ENCODE measurements around the gene PTTG1.

Gene PTTG1

DNA sequence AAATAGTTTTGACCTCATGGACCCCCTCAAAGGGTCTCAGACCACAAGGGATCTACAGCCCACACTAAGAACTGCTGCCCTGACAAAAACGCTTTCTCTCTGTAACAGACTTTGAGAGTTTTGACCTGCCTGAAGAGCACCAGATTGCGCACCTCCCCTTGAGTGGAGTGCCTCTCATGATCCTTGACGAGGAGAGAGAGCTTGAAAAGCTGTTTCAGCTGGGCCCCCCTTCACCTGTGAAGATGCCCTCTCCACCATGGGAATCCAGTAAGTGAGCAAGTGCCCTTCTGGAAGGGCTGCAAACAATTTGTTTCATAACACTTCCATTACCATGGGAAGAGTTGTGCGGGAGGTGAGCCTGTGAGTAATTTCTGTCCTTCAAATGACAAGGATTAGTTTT lies 6.0 kb downstream of the PTTG1 start:
- TF ChIP-seq SIN3A (IDR thresholded peaks at IDR 0.05; ENCODE audit: borderline replicate concordance, insufficient read depth, low read length) (no peak), FOXP2 (optimal IDR thresholded peaks at IDR 0.05; ENCODE audit: borderline replicate concordance, extremely low read depth, extremely low read length, insufficient read depth) (no peak), TAF1 (IDR thresholded peaks at IDR 0.05; ENCODE audit: borderline replicate concordance, insufficient read depth, low read length) (no peak), POLR2AphosphoS5 (IDR thresholded peaks at IDR 0.05; ENCODE audit: low read depth, low read length) (no peak)
- TF ChIP-seq, protein P1, sequence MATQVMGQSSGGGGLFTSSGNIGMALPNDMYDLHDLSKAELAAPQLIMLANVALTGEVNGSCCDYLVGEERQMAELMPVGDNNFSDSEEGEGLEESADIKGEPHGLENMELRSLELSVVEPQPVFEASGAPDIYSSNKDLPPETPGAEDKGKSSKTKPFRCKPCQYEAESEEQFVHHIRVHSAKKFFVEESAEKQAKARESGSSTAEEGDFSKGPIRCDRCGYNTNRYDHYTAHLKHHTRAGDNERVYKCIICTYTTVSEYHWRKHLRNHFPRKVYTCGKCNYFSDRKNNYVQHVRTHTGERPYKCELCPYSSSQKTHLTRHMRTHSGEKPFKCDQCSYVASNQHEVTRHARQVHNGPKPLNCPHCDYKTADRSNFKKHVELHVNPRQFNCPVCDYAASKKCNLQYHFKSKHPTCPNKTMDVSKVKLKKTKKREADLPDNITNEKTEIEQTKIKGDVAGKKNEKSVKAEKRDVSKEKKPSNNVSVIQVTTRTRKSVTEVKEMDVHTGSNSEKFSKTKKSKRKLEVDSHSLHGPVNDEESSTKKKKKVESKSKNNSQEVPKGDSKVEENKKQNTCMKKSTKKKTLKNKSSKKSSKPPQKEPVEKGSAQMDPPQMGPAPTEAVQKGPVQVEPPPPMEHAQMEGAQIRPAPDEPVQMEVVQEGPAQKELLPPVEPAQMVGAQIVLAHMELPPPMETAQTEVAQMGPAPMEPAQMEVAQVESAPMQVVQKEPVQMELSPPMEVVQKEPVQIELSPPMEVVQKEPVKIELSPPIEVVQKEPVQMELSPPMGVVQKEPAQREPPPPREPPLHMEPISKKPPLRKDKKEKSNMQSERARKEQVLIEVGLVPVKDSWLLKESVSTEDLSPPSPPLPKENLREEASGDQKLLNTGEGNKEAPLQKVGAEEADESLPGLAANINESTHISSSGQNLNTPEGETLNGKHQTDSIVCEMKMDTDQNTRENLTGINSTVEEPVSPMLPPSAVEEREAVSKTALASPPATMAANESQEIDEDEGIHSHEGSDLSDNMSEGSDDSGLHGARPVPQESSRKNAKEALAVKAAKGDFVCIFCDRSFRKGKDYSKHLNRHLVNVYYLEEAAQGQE (IDR thresholded peaks at IDR 0.05; ENCODE audit: insufficient read depth in 1 of 2, low read depth in 2 of 2, low read length in 2 of 2) = no peak

DNA sequence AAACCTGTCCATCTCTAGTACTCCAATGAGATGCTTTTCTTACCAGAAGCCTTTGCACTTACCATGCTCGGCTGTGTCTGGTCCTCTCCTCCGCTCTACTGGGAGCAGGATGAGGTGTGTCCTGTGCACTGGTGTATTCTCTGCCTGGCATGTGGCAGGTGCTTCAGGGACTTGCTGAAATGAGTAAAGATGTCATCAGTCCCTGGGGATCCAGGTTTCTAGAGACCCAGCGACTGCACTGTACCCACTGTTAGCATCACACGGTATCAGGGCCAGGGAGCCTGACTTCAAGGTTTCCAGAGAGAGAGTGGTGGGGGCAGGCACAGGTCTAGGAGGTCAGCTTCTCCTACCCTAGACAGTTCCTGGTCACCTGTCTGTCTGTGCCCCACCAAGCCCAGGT lies 10.5 kb downstream of the PTTG1 start:
- no peak for TF ChIP-seq SIN3A (IDR thresholded peaks at IDR 0.05; ENCODE audit: borderline replicate concordance, insufficient read depth, low read length)
- TF ChIP-seq, protein P1 (IDR thresholded peaks at IDR 0.05; ENCODE audit: insufficient read depth in 1 of 2, low read depth in 2 of 2, low read length in 2 of 2) = no peak
- no peak for TF ChIP-seq POLR2AphosphoS5 (IDR thresholded peaks at IDR 0.05; ENCODE audit: low read depth, low read length)
- no peak for TF ChIP-seq FOXP2 (optimal IDR thresholded peaks at IDR 0.05; ENCODE audit: borderline replicate concordance, extremely low read depth, extremely low read length, insufficient read depth)
- no peak for TF ChIP-seq TAF1 (IDR thresholded peaks at IDR 0.05; ENCODE audit: borderline replicate concordance, insufficient read depth, low read length)

DNA sequence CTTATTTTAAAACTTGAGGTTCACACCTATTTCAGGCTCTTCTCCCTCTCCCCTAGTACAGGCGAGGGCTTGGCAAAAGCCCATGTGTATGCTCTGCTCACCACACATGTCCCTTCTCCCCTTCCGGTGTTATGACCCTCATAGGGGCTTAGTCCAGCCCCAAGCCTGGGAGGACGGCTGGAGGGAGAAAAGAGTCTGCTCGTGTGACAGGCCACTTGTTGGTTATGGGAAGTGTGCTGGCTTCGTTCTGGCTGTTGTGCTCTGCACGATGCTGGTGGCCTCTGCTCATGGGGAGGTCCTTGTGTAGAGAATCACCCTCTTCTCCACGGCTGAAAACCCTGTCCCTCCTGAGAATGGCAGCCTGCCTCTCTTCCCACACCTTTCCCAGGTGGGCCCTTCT lies 11.1 kb downstream of the PTTG1 start:
- no peak for TF ChIP-seq POLR2AphosphoS5 (IDR thresholded peaks at IDR 0.05; ENCODE audit: low read depth, low read length)
- no peak for TF ChIP-seq TAF1 (IDR thresholded peaks at IDR 0.05; ENCODE audit: borderline replicate concordance, insufficient read depth, low read length)
- TF ChIP-seq SIN3A (IDR thresholded peaks at IDR 0.05; ENCODE audit: borderline replicate concordance, insufficient read depth, low read length) = no peak
- TF ChIP-seq FOXP2 (optimal IDR thresholded peaks at IDR 0.05; ENCODE audit: borderline replicate concordance, extremely low read depth, extremely low read length, insufficient read depth) = no peak
- TF ChIP-seq, protein P1 (IDR thresholded peaks at IDR 0.05; ENCODE audit: insufficient read depth in 1 of 2, low read depth in 2 of 2, low read length in 2 of 2) = no peak

DNA sequence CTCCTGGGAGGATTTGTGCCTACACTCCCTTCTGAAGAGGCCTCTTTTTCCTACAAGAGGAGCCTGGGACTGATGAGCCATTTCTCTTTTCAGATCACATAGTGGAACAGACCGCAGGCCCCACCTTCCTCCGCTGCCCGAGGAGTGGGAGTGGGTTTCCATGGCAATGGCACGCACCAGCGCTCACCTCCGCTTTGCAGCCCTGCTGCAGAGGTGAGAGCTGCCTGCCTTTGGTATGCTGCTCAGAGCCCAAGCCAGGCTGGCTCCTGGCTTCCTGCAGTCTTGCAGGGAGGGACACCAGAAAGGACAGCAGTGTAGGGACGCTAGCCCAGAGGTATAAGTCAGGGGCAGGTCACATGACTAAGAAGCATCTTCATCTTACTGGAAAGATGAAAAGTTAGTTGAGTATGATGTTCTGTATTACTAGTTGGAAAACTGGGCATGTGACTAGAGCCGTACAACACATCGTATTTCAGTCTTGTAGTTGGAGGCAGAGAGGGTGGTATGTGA lies 12.4 kb downstream of the PTTG1 start:
- no peak for TF ChIP-seq SIN3A (IDR thresholded peaks at IDR 0.05; ENCODE audit: borderline replicate concordance, insufficient read depth, low read length)
- TF ChIP-seq POLR2AphosphoS5 (IDR thresholded peaks at IDR 0.05; ENCODE audit: low read depth, low read length) = no peak
- TF ChIP-seq FOXP2 (optimal IDR thresholded peaks at IDR 0.05; ENCODE audit: borderline replicate concordance, extremely low read depth, extremely low read length, insufficient read depth) = no peak
- TF ChIP-seq TAF1 (IDR thresholded peaks at IDR 0.05; ENCODE audit: borderline replicate concordance, insufficient read depth, low read length) = no peak
- TF ChIP-seq, protein P1 (IDR thresholded peaks at IDR 0.05; ENCODE audit: insufficient read depth in 1 of 2, low read depth in 2 of 2, low read length in 2 of 2) = no peak

DNA sequence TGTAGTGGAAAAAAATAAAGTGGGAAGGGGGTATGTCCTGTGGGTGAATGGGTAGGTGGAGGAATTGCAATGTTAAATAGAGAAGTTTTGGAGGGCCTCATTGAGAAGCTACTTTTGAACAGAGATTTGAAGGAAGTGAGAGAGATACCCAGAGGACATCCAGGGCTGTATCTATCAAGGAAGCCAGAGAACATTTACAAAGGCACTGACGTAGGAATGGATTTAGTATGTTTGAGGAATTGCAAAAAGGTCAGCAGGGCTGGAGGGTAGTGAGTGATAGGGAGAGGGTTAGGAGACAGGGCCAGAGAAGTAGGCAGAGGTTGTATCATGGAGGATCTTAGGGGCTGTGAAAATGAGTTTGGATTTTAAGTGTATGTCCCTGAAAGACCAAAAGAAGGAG lies 13.9 kb downstream of the PTTG1 start:
- TF ChIP-seq POLR2AphosphoS5 (IDR thresholded peaks at IDR 0.05; ENCODE audit: low read depth, low read length) = no peak
- no peak for TF ChIP-seq SIN3A (IDR thresholded peaks at IDR 0.05; ENCODE audit: borderline replicate concordance, insufficient read depth, low read length)
- no peak for TF ChIP-seq FOXP2 (optimal IDR thresholded peaks at IDR 0.05; ENCODE audit: borderline replicate concordance, extremely low read depth, extremely low read length, insufficient read depth)
- TF ChIP-seq TAF1 (IDR thresholded peaks at IDR 0.05; ENCODE audit: borderline replicate concordance, insufficient read depth, low read length) = no peak

All from PFSK-1 (cell line).